Esophagus squamous epithelium (tissue), 4 donors: Measurements from ENCODE around the gene IFT80.
A peak's percentile ranks its signal among the peaks of the same experiment; 100 is the strongest.

Experiments
- CTCF ChIP-seq, 6 experiments: fragments of 450-650 bp in 4 of 6; fragments of 200-600 bp in 2 of 6; sonication (generic) in 2 of 6; IDR thresholded peaks; one replicate each; pipeline ENCODE4 v1.5.1; 2016 to 2019; ENCODE audit warnings: antibody characterized with exemption in 6 of 6, mild to moderate bottlenecking in 4 of 6, moderate library complexity in 4 of 6
- POLR2A ChIP-seq, 4 donors: fragments of 450-650 bp; IDR thresholded peaks; one replicate each; pipeline ENCODE4 v1.6.1; 2017; ENCODE audit warnings: antibody characterized with exemption in 4 of 4, mild to moderate bottlenecking in 4 of 4, moderate library complexity in 3 of 4

DNA sequence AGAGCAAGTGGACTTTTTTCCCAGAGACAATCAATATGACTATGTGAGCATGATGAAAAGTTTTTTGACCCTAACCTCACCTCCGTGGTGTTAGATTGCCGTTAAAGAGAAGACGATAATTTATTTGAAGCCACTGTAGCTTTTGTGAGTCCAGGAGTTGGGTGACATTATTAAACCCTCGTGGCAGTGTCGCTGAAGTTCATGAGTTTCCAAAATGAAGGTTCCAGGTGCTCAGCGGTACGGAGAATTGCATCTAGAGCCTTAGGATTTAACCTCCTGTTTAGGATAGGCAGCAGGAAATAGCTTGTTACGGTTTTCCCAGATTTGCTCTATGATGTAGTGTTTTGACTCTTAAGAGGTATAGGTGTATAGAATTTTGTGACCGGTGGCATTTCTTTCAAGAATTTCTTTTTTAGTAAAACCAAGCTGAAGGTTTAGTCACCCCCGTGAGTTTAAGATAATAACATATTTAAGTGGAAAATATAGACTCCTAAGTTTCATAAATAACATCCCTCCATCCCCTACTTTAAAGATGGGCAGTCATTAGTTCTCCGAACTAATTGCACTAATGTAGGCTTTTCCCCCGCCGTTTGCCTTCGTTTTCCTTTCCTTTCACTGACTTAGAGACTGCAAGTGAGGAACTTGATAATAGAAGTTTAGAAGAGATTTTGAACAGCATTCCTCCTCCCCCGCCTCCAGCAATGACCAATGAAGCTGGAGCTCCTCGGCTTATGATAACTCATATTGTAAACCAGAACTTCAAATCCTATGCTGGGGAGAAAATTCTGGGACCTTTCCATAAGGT is 2.5 kb upstream of the IFT80 start:
- no peak for TF ChIP-seq CTCF (IDR thresholded peaks at IDR 0.05)
- peak in 1 of 4 donors; percentile 13 for TF ChIP-seq POLR2A (IDR thresholded peaks at IDR 0.05)
